Measurements from ENCODE around the gene TEKT5.

TEKT5 gene

DNA sequence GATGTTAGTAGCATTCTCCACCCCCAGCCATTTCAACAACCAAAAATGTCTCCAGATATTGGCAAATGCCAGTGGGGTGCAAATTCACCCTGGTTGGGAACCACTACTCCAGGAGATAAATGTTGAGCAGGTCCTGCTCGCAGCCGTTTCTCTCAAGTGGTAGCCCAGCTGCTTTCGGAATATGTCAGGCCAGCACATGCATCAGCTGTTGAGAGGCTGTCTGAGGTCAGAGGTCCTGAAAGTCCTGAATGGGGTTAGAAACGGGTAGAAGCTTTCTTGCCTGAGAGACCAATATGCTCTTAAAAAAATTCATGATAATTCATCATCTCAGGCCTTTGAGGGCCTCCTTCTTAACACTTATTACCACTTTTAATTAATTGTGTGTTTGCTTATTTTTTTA is 31.0 kb downstream of the TEKT5 start:
- no peak overlapping the region for H3K27ac ChIP-seq (replicated peaks)
- no peak for TF ChIP-seq SPI1 (IDR thresholded peaks at IDR 0.05; ENCODE audit: borderline replicate concordance, low read depth)
- TF ChIP-seq POLR2AphosphoS5 (IDR thresholded peaks at IDR 0.05; ENCODE audit: low read depth): no peak
- TF ChIP-seq, protein P1, sequence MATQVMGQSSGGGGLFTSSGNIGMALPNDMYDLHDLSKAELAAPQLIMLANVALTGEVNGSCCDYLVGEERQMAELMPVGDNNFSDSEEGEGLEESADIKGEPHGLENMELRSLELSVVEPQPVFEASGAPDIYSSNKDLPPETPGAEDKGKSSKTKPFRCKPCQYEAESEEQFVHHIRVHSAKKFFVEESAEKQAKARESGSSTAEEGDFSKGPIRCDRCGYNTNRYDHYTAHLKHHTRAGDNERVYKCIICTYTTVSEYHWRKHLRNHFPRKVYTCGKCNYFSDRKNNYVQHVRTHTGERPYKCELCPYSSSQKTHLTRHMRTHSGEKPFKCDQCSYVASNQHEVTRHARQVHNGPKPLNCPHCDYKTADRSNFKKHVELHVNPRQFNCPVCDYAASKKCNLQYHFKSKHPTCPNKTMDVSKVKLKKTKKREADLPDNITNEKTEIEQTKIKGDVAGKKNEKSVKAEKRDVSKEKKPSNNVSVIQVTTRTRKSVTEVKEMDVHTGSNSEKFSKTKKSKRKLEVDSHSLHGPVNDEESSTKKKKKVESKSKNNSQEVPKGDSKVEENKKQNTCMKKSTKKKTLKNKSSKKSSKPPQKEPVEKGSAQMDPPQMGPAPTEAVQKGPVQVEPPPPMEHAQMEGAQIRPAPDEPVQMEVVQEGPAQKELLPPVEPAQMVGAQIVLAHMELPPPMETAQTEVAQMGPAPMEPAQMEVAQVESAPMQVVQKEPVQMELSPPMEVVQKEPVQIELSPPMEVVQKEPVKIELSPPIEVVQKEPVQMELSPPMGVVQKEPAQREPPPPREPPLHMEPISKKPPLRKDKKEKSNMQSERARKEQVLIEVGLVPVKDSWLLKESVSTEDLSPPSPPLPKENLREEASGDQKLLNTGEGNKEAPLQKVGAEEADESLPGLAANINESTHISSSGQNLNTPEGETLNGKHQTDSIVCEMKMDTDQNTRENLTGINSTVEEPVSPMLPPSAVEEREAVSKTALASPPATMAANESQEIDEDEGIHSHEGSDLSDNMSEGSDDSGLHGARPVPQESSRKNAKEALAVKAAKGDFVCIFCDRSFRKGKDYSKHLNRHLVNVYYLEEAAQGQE (IDR thresholded peaks at IDR 0.05; ENCODE audit: insufficient replicate concordance, low read depth): no peak
- TF ChIP-seq, protein P2, sequence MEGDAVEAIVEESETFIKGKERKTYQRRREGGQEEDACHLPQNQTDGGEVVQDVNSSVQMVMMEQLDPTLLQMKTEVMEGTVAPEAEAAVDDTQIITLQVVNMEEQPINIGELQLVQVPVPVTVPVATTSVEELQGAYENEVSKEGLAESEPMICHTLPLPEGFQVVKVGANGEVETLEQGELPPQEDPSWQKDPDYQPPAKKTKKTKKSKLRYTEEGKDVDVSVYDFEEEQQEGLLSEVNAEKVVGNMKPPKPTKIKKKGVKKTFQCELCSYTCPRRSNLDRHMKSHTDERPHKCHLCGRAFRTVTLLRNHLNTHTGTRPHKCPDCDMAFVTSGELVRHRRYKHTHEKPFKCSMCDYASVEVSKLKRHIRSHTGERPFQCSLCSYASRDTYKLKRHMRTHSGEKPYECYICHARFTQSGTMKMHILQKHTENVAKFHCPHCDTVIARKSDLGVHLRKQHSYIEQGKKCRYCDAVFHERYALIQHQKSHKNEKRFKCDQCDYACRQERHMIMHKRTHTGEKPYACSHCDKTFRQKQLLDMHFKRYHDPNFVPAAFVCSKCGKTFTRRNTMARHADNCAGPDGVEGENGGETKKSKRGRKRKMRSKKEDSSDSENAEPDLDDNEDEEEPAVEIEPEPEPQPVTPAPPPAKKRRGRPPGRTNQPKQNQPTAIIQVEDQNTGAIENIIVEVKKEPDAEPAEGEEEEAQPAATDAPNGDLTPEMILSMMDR (IDR thresholded peaks at IDR 0.05; ENCODE audit: insufficient read depth, low read length): no peak
- no peak for TF ChIP-seq GABPA (IDR thresholded peaks at IDR 0.05; ENCODE audit: low read depth)
- H3K4me3 ChIP-seq (replicated peaks; ENCODE audit: insufficient read depth, low read length): no peak overlapping the region
- DNase-seq (ENCODE audit: low read depth in 1 of 2, low spot score in 1 of 2): no peak
- H3K27me3 ChIP-seq (ENCODE audit: insufficient read depth, poor library complexity, severe bottlenecking): no peaks in the 10 kb centered on the region

DNA sequence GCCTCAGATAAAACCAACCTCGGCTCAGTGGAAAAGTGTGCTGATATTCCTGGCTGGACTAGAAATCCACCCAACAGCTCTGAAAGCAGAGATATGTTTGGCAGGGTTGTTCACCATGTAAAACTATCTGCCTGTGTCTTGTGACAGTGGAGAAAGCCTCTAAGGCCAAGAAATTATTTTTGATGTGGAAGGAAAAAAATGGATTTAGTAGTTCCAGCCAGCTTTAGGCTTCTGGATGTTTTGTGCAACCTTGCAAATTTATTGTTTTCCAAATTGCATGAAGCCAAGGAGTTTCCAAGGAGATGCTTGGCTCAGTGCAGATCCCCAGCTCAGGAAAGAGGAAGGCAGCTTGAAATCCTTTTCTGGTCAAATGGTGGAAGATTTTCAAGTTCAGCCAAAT is 31.6 kb downstream of the TEKT5 start:
- H3K27ac ChIP-seq (replicated peaks): no peak overlapping the region
- H3K4me3 ChIP-seq (replicated peaks; ENCODE audit: insufficient read depth, low read length): no peak overlapping the region
- TF ChIP-seq, protein P2 (IDR thresholded peaks at IDR 0.05; ENCODE audit: insufficient read depth, low read length): no peak
- no peak for TF ChIP-seq SPI1 (IDR thresholded peaks at IDR 0.05; ENCODE audit: borderline replicate concordance, low read depth)
- TF ChIP-seq POLR2AphosphoS5 (IDR thresholded peaks at IDR 0.05; ENCODE audit: low read depth): no peak
- TF ChIP-seq, protein P1 (IDR thresholded peaks at IDR 0.05; ENCODE audit: insufficient replicate concordance, low read depth): no peak
- TF ChIP-seq GABPA (IDR thresholded peaks at IDR 0.05; ENCODE audit: low read depth): no peak
- no peaks in the 10 kb centered on the region for H3K27me3 ChIP-seq (ENCODE audit: insufficient read depth, poor library complexity, severe bottlenecking)
- DNase-seq (ENCODE audit: low read depth in 1 of 2, low spot score in 1 of 2): no peak

GRCh38 chr16:10662212-10662611 is 32.5 kb downstream of the TEKT5 start:
- DNase-seq (ENCODE audit: low read depth in 1 of 2, low spot score in 1 of 2): no peak
- Histone ChIP-seq H3K27me3 (ENCODE audit: insufficient read depth, poor library complexity, severe bottlenecking) (no peaks in the 10 kb centered on the region), H3K27ac (replicated peaks) (no peak overlapping the region), H3K4me3 (replicated peaks; ENCODE audit: insufficient read depth, low read length) (no peak overlapping the region)
- TF ChIP-seq SPI1 (IDR thresholded peaks at IDR 0.05; ENCODE audit: borderline replicate concordance, low read depth) (no peak), POLR2AphosphoS5 (IDR thresholded peaks at IDR 0.05; ENCODE audit: low read depth) (no peak), GABPA (IDR thresholded peaks at IDR 0.05; ENCODE audit: low read depth) (no peak)
- TF ChIP-seq, protein P2 (IDR thresholded peaks at IDR 0.05; ENCODE audit: insufficient read depth, low read length): no peak
- TF ChIP-seq, protein P1 (IDR thresholded peaks at IDR 0.05; ENCODE audit: insufficient replicate concordance, low read depth): no peak
